WI38 (cell line): Measurements from ENCODE around the gene CAPSL.

Experiments
- H3K4me3 ChIP-seq: 2 replicates; pipeline ENCODE4 v1.5.1; 2011; ENCODE audit warnings: low read depth, mild to moderate bottlenecking, control low read depth, low read length
- CTCF ChIP-seq: IDR thresholded peaks from 2 replicates; pipeline ENCODE4 v1.5.1; 2012; ENCODE audit warnings: low read depth, mild to moderate bottlenecking, control low read depth, low read length

CAPSL gene

GRCh38 chr5:35876922-35877321 is 61.5 kb downstream of the CAPSL start:
- no peak for TF ChIP-seq CTCF
- H3K4me3 ChIP-seq: no peak overlapping the region

DNA sequence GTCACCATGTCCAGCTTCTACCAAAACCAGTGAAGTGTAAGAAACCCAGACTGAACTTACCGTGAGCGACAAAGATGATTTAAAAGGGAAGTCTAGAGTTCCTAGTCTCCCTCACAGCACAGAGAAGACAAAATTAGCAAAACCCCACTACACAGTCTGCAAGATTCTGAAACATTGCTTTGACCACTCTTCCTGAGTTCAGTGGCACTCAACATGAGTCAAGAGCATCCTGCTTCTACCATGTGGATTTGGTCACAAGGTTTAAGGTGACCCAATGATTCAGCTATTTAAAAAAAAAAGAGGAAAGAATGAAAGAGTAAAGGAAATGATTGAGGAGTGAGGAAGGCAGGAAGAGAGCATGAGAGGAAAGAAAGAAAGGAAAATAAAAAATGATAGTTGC is 62.0 kb downstream of the CAPSL start:
- no peak overlapping the region for H3K4me3 ChIP-seq
- TF ChIP-seq CTCF: no peak

- no peak overlapping the region for H3K4me3 ChIP-seq
- no peak for TF ChIP-seq CTCF
Measured at GRCh38 chr5:35870605-35871004, 67.8 kb downstream of the CAPSL start.

- H3K4me3 ChIP-seq: no peak overlapping the region
- no peak for TF ChIP-seq CTCF
Measured at GRCh38 chr5:35869685-35870277, 68.6 kb downstream of the CAPSL start.

DNA sequence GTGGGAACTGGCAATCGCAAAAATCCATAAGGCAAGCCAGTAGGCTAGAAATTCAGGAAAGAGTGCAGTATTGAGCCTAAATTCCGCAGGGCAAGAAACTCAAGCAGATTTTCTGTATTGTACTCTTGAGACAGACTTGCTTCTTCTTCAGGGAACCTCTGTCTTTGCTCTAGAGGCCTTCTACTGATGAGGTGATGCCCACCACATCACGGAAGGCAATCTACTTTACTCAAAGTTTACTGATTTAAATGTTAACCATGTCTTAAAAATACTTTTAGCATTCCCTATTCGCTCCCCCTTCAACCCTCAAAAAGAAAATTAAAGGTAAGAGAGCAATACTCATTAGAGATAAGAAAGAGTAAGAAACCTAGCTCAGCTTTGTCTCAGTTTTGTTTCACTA is 70.4 kb downstream of the CAPSL start:
- no peak overlapping the region for H3K4me3 ChIP-seq
- no peak for TF ChIP-seq CTCF

DNA sequence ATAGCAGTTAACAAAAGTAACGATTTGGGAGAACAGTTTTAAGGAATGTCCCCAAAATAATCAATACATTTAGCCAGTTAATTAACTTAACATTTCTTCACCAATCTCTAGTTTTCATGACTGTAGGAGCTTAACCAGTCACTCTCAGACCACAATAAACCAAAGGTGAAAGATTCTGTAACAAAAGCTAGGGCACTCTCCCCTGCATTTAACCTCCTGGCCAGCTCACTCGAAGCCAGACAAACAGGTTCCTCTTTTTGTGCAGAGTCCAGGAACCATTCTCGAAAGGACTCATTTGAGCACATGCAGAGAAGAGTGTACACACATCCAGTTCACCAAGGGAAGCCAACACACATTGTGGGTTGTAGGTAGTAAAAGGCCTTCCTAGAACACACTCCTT is 75.3 kb downstream of the CAPSL start:
- no peak overlapping the region for H3K4me3 ChIP-seq
- no peak for TF ChIP-seq CTCF

DNA sequence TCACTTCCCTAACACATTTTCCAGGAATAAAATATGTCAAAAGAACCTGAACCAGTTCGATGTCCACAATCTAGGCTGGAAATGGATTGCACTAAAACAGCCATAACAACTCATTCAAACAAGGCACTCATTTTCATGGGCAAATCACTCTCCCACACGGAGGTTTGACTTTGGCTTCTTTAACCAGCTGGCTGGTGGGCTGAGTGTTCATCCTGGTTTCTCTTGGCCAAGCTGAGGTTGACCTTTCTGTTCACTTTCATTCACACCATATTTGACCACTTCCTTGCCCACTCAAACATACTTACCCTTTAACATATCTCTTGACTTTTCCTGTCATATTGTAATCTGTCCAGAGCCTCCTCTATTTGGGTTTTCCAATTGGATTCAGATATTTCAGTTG is 76.3 kb downstream of the CAPSL start:
- no peak overlapping the region for H3K4me3 ChIP-seq
- no peak for TF ChIP-seq CTCF
